ENCODE data around the gene DEPDC1.

DNA sequence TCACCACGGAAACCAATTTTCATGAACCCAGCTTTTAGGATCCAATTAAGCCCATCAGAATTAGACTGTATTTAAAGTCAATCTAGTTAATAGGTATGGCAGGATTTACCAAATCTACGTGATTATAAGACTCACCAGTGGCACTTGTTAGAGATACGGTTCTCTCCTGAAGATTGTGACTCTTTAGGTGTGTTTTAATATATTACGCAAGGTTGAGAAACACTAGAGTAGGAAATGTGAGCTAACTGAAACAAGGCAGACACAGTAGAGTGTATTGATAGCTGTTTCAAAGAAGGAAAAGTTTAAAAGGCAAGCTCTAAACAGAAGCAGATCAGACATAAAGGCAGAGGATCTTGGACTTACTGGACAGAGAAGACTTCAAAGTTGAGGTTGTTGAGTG is 35.9 kb downstream of the DEPDC1 start:
- TF ChIP-seq EZH2phosphoT487 (IDR thresholded peaks at IDR 0.05; ENCODE audit: low read depth): no peak
- TF ChIP-seq, protein P1, sequence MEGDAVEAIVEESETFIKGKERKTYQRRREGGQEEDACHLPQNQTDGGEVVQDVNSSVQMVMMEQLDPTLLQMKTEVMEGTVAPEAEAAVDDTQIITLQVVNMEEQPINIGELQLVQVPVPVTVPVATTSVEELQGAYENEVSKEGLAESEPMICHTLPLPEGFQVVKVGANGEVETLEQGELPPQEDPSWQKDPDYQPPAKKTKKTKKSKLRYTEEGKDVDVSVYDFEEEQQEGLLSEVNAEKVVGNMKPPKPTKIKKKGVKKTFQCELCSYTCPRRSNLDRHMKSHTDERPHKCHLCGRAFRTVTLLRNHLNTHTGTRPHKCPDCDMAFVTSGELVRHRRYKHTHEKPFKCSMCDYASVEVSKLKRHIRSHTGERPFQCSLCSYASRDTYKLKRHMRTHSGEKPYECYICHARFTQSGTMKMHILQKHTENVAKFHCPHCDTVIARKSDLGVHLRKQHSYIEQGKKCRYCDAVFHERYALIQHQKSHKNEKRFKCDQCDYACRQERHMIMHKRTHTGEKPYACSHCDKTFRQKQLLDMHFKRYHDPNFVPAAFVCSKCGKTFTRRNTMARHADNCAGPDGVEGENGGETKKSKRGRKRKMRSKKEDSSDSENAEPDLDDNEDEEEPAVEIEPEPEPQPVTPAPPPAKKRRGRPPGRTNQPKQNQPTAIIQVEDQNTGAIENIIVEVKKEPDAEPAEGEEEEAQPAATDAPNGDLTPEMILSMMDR (IDR thresholded peaks at IDR 0.05; ENCODE audit: low read depth, low read length): no peak
